ENCODE measurements around the gene CCDC93.

Gene CCDC93

GRCh38 chr2:117976581-117976980, 37.3 kb downstream of the CCDC93 start:
- Histone ChIP-seq H3K4me1 (ENCODE audit: control insufficient read depth, insufficient read depth, low read length) (no peaks in the 10 kb centered on the region), H3K4me3 (ENCODE audit: low read depth, low read length) (no peak overlapping the region), H3K27ac (ENCODE audit: extremely low read depth, low read depth, low read length) (no peak overlapping the region), H3K36me3 (ENCODE audit: control insufficient read depth in 2 of 2, insufficient read depth in 1 of 2, low read length in 2 of 2) (peaks cover 20 to 77% of the 10 kb centered on the region in 2 experiments), H3K9me3 (ENCODE audit: control insufficient read depth, insufficient read depth, low read depth, low read length) (no peaks in the 10 kb centered on the region)
- ChIA-PET CTCF (no interaction called here), POLR2A (no interaction called here)
- no peak for TF ChIP-seq ZBTB7A (tag by site-specific recombination; IDR thresholded peaks at IDR 0.05; ENCODE audit: low read depth)
- no peak for TF ChIP-seq ZNF132 (tag by site-specific recombination; IDR thresholded peaks at IDR 0.05; ENCODE audit: borderline replicate concordance)
- TF ChIP-seq, protein P1, sequence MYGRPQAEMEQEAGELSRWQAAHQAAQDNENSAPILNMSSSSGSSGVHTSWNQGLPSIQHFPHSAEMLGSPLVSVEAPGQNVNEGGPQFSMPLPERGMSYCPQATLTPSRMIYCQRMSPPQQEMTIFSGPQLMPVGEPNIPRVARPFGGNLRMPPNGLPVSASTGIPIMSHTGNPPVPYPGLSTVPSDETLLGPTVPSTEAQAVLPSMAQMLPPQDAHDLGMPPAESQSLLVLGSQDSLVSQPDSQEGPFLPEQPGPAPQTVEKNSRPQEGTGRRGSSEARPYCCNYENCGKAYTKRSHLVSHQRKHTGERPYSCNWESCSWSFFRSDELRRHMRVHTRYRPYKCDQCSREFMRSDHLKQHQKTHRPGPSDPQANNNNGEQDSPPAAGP (tag by site-specific recombination; IDR thresholded peaks at IDR 0.05) = no peak
- no peak for TF ChIP-seq ZNF140 (tag by site-specific recombination; IDR thresholded peaks at IDR 0.05)
- TF ChIP-seq SETDB1 (IDR thresholded peaks at IDR 0.05; ENCODE audit: insufficient read length, low read length) = no peak
- TF ChIP-seq SP7 (tag by site-specific recombination; IDR thresholded peaks at IDR 0.05) = no peak
- no peak for TF ChIP-seq ZNF600 (tag by site-specific recombination; IDR thresholded peaks at IDR 0.05)
- no peak for TF ChIP-seq BCL11A (tag by site-specific recombination; IDR thresholded peaks at IDR 0.05; ENCODE audit: low read depth)

DNA sequence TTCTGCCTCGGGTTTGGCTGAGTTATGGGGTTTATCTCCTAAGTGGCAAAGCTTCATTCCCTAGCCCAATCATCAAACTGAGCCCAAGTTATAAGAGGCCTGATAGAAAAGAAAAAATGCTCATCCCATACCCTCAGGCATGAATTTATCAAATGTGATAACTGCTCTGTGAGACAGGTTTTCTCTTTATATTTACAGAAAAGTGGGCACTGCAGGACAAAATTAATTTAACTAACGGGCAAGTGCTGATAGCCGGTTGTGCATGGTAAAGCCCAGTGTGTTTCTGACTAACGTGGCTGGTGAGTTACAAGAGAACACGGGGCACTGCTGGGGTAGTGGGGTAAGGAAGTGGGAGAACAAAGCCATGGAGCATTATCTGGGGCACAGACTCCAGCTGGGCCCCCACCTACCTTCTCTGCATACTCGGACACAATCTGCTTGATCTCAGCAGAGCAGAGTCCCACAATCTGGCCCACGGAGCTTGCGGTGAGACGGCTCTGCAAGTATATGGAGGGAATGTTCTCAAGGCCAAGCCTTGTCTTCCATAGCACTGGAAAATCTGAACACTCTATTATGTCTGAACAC, 40.3 kb downstream of the CCDC93 start:
- ChIA-PET CTCF (interaction anchor here (1.4 to 2.5 kb wide), 2 partner anchors 30 to 159 kb away, joined by 3 to 7 read pairs; partner anchors contain the start of gene DDX18), POLR2A (interaction anchor here (0.5 kb wide), 1 partner anchor 134 kb away, joined by 3 read pairs; no protein-coding TSS in a partner anchor)
- TF ChIP-seq ZNF610 (tag by site-specific recombination; IDR thresholded peaks at IDR 0.05; ENCODE audit: borderline replicate concordance) (no peak), ZNF366 (tag by site-specific recombination; conservative IDR thresholded peaks at IDR 0.05) (no peak), ZNF777 (tag by site-specific recombination; IDR thresholded peaks at IDR 0.05; ENCODE audit: borderline replicate concordance) (no peak), ZNF138 (tag by site-specific recombination; IDR thresholded peaks at IDR 0.05; ENCODE audit: borderline replicate concordance) (no peak), ZNF174 (tag by site-specific recombination; IDR thresholded peaks at IDR 0.05) (no peak), ZNF473 (tag by site-specific recombination; IDR thresholded peaks at IDR 0.05) (no peak), ZNF571 (tag by site-specific recombination; IDR thresholded peaks at IDR 0.05) (no peak), ZNF10 (tag by site-specific recombination; IDR thresholded peaks at IDR 0.05) (no peak), EGR2 (tag by site-specific recombination; IDR thresholded peaks at IDR 0.05; ENCODE audit: low read depth) (no peak), ZNF184 (tag by site-specific recombination; IDR thresholded peaks at IDR 0.05) (no peak)
- TF ChIP-seq, protein P2, sequence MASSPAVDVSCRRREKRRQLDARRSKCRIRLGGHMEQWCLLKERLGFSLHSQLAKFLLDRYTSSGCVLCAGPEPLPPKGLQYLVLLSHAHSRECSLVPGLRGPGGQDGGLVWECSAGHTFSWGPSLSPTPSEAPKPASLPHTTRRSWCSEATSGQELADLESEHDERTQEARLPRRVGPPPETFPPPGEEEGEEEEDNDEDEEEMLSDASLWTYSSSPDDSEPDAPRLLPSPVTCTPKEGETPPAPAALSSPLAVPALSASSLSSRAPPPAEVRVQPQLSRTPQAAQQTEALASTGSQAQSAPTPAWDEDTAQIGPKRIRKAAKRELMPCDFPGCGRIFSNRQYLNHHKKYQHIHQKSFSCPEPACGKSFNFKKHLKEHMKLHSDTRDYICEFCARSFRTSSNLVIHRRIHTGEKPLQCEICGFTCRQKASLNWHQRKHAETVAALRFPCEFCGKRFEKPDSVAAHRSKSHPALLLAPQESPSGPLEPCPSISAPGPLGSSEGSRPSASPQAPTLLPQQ (tag by site-specific recombination; IDR thresholded peaks at IDR 0.05) = no peak
- Histone ChIP-seq H3K4me3 (ENCODE audit: low read depth, low read length) (no peak overlapping the region), H3K36me3 (ENCODE audit: control insufficient read depth in 2 of 2, insufficient read depth in 1 of 2, low read length in 2 of 2) (peaks cover 16 to 80% of the 10 kb centered on the region in 2 experiments), H3K4me1 (ENCODE audit: control insufficient read depth, insufficient read depth, low read length) (no peaks in the 10 kb centered on the region), H3K9me3 (ENCODE audit: control insufficient read depth, insufficient read depth, low read depth, low read length) (no peaks in the 10 kb centered on the region), H3K27ac (ENCODE audit: extremely low read depth, low read depth, low read length) (no peak overlapping the region)

GRCh38 chr2:117972476-117973123, 41.3 kb downstream of the CCDC93 start:
- Histone ChIP-seq H3K4me1 (ENCODE audit: control insufficient read depth, insufficient read depth, low read length) (no peaks in the 10 kb centered on the region), H3K27ac (ENCODE audit: extremely low read depth, low read depth, low read length) (no peak overlapping the region), H3K4me3 (ENCODE audit: low read depth, low read length) (no peak overlapping the region), H3K36me3 (ENCODE audit: control insufficient read depth in 2 of 2, insufficient read depth in 1 of 2, low read length in 2 of 2) (peaks cover 16 to 82% of the 10 kb centered on the region in 2 experiments), H3K9me3 (ENCODE audit: control insufficient read depth, insufficient read depth, low read depth, low read length) (no peaks in the 10 kb centered on the region)
- ChIA-PET CTCF (interaction anchor here (2.5 to 5.1 kb wide), 2 partner anchors 31 to 158 kb away, joined by 7 to 29 read pairs; partner anchors contain the start of gene DDX18), POLR2A (no interaction called here)
- no peak for TF ChIP-seq GLI4 (tag by site-specific recombination; IDR thresholded peaks at IDR 0.05)
- no peak for TF ChIP-seq ZNF350 (tag by site-specific recombination; IDR thresholded peaks at IDR 0.05)
- TF ChIP-seq, protein P3, sequence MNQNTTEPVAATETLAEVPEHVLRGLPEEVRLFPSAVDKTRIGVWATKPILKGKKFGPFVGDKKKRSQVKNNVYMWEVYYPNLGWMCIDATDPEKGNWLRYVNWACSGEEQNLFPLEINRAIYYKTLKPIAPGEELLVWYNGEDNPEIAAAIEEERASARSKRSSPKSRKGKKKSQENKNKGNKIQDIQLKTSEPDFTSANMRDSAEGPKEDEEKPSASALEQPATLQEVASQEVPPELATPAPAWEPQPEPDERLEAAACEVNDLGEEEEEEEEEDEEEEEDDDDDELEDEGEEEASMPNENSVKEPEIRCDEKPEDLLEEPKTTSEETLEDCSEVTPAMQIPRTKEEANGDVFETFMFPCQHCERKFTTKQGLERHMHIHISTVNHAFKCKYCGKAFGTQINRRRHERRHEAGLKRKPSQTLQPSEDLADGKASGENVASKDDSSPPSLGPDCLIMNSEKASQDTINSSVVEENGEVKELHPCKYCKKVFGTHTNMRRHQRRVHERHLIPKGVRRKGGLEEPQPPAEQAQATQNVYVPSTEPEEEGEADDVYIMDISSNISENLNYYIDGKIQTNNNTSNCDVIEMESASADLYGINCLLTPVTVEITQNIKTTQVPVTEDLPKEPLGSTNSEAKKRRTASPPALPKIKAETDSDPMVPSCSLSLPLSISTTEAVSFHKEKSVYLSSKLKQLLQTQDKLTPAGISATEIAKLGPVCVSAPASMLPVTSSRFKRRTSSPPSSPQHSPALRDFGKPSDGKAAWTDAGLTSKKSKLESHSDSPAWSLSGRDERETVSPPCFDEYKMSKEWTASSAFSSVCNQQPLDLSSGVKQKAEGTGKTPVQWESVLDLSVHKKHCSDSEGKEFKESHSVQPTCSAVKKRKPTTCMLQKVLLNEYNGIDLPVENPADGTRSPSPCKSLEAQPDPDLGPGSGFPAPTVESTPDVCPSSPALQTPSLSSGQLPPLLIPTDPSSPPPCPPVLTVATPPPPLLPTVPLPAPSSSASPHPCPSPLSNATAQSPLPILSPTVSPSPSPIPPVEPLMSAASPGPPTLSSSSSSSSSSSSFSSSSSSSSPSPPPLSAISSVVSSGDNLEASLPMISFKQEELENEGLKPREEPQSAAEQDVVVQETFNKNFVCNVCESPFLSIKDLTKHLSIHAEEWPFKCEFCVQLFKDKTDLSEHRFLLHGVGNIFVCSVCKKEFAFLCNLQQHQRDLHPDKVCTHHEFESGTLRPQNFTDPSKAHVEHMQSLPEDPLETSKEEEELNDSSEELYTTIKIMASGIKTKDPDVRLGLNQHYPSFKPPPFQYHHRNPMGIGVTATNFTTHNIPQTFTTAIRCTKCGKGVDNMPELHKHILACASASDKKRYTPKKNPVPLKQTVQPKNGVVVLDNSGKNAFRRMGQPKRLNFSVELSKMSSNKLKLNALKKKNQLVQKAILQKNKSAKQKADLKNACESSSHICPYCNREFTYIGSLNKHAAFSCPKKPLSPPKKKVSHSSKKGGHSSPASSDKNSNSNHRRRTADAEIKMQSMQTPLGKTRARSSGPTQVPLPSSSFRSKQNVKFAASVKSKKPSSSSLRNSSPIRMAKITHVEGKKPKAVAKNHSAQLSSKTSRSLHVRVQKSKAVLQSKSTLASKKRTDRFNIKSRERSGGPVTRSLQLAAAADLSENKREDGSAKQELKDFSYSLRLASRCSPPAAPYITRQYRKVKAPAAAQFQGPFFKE (tag by site-specific recombination; IDR thresholded peaks at IDR 0.05; ENCODE audit: borderline replicate concordance) = no peak
- TF ChIP-seq ZNF600 (tag by site-specific recombination; IDR thresholded peaks at IDR 0.05) = no peak
- no peak for TF ChIP-seq GLI2 (tag by site-specific recombination; IDR thresholded peaks at IDR 0.05; ENCODE audit: borderline replicate concordance, low read depth)
